GM19239 (cell line): ENCODE data around the gene GRK2.
A peak's percentile ranks its signal among the peaks of the same experiment; 100 is the strongest.

Experiments used
- DNase-seq: peaks from one replicate; pipeline ENCODE4 v3.0.0; 2011; ENCODE audit warnings: low spot score; ENCODE audit not compliant: insufficient read length
- FAIRE-seq: peaks from 2 replicates; lab custom pipeline; 2011; peaks lifted over from hg19 to GRCh38; lab: Jason Lieb, UNC

The GRK2 gene

GRCh38 chr11:67280788-67281551, 14.7 kb downstream of the GRK2 start:
- FAIRE-seq (no peak), DNase-seq (no peak)

GRCh38 chr11:67281552-67282150, 15.4 kb downstream of the GRK2 start:
- DNase-seq (no peak), FAIRE-seq (no peak)

- FAIRE-seq, result no peak
- no peak for DNase-seq
Measured at GRCh38 chr11:67282155-67282875, 16.0 kb downstream of the GRK2 start.

DNA sequence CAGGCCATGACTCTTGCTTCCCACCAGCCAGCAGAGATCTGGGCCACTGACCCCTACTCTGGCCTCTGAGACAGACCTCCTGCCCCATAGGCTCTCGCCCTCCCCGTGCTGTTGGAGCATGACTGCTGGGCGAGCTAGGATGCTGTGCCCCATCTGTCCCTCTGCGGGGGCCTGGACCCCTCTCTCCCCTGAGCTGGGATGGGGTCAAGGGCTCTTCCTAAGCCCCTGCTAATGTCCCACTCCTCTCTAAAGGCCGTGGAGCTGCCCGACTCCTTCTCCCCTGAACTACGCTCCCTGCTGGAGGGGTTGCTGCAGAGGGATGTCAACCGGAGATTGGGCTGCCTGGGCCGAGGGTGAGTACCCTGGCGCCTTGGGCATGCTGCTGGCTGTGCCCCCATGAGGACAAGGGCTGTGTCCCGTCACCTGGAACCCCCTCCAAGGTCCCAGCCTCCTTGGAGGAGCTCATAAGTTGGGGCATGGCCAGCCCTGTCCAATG, 16.7 kb downstream of the GRK2 start:
- FAIRE-seq (no peak), DNase-seq (no peak)

GRCh38 chr11:67283481-67283963, 17.2 kb downstream of the GRK2 start:
- DNase-seq, result no peak
- no peak for FAIRE-seq

GRCh38 chr11:67284811-67285540, 18.7 kb downstream of the GRK2 start:
- FAIRE-seq, result no peak
- DNase-seq, result no peak

- FAIRE-seq (no peak), DNase-seq (no peak)
Measured at GRCh38 chr11:67285541-67286498, 19.5 kb downstream of the GRK2 start.

DNA sequence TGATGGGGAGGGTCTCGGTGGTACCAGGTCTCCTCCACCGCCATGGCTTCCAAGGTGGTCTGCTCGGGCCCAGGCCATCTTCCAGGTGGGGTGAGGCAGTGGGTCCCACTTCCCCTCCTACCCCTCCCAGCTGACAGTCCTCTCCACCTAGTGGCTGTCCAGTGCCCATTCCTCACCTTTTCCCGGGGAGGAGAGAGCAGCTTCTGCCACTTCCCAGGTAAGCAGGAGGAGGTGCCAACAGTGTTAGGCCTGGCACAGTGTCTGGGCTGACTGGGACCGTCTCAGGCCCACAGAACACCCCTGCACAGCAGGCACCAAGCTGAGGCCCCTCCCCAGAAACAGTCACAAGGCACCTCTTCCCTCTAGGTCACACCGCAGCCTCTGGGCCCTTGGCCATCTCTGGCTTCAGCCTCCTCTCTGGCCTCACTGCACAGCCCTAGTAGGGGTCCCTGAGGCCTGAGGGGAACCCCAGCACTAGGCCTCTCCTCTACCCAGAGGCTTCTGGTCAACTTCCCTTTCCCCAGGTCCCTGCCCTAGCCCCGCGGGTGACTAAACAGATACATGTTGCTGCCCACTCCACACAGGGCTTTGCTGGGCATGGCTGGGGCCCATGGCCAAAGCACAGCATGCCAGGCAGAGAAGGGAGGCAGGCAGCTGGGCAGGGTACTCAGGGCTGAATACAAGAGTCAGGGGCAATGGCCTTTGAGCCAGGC, 20.5 kb downstream of the GRK2 start:
- DNase-seq (no peak), FAIRE-seq (no peak)

- DNase-seq (no peak), FAIRE-seq (no peak)
Measured at GRCh38 chr11:67287355-67288197, 21.3 kb downstream of the GRK2 start.

DNA sequence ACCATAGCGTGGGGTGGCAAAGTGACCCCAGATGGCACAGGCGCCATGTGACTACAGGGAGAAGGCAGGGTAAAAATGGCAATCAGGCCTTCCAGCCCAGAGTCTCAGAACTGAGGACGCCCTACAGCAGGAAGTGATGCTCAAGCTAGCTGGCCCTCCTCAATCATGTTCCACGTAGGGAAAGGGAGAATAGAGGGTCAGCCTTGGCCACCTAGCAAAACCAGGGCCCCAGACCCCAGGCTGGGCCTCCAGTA, 21.9 kb downstream of the GRK2 start:
- no peak for FAIRE-seq

DNA sequence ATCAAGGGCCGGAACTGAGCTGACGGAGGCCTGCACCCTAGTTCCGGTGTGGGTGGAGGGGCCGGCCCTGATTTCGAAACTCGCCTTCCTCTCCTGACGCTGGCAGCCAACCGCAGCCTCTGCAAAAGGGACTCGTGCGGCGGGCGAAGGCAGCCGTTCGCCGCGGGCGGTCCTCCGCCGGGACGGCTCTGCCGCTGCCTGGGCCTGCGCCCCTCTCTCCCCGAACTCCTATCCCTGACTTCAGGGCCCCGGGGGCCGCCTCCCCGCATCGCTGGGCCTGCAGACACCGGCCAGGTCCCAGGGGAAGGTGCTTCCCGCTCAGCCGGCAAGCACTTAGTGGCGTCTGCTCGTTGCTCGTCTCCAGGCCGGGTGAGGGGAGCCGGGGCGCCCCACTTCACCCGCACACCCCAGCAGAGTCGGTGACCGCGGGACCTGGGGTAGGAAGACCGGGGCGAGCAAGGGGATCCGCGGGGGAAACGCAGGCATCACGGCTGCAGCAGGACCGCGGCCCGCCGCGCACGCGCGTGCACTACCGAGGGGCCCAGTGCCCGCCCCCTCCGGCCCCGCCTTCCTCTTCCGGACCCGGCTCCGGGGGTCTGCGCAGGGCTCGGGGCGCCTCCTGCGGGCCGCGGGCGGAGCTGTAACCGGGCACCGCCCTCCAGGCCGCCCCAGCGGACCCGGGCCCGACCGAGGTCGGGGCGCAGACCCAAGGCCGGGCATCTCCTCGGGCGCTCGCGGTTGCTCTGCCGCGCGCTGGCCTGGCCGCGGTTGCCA, 22.4 kb downstream of the GRK2 start:
- FAIRE-seq (peak; percentile 99), DNase-seq (peak; percentile 96)

More for the DNA sequence above, 21.9 kb downstream of the GRK2 start:
- no peak for DNase-seq

DNA sequence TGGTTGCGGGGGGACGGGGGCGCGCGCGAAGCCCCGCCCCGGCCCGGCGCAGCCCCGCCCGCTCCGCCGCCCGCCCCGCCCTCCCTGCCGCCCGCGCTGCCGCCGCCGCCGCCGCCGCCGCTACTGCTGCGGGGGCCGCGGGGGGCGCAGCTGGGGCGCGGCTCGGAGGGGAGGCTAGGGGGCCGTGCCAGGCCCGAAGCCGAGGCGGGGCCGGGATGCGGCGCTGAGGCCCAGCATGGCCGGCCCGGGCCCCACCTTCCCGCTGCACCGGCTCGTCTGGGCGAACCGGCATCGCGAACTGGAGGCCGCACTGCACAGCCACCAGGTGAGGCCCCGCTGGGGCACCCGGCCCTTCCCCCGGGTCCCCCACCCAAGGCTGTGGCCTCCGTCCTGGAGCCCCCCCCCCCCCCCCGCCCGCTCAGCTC, 23.0 kb downstream of the GRK2 start, which contains the start of gene ANKRD13D:
TSS of gene ANKRD13D (plus strand) at position 78 of the 425 bp plus-strand sequence. CDS start at position 236, 158 bp downstream.
- DNase-seq, result no peak
- no peak for FAIRE-seq

GRCh38 chr11:67289651-67290479, 23.6 kb downstream of the GRK2 start:
- DNase-seq, result no peak
- no peak for FAIRE-seq

DNA sequence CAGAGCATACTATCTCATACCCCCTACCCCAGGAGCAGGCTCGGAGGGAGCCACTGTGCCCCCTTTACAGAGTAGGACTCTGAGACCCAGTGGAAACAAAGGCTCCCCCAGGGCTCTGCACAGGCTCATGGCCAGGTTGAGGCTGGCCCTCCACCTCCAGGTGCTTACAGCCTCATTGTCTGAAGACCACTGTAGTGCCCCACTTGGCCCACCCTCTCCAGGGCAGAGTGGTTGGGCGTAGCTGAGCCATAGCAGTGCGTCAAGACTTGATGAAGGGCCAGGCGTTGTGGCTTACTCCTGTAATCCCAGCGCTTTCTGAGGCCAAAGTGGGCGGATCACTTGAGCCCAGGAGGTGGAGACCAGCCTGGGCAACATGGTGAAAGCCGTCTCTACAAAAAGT, 24.5 kb downstream of the GRK2 start:
- DNase-seq (no peak), FAIRE-seq (no peak)

- no peak for DNase-seq
- no peak for FAIRE-seq
Measured at GRCh38 chr11:67291481-67292381, 25.5 kb downstream of the GRK2 start.
